ENCODE results near the gene TEX29.

Gene TEX29

DNA sequence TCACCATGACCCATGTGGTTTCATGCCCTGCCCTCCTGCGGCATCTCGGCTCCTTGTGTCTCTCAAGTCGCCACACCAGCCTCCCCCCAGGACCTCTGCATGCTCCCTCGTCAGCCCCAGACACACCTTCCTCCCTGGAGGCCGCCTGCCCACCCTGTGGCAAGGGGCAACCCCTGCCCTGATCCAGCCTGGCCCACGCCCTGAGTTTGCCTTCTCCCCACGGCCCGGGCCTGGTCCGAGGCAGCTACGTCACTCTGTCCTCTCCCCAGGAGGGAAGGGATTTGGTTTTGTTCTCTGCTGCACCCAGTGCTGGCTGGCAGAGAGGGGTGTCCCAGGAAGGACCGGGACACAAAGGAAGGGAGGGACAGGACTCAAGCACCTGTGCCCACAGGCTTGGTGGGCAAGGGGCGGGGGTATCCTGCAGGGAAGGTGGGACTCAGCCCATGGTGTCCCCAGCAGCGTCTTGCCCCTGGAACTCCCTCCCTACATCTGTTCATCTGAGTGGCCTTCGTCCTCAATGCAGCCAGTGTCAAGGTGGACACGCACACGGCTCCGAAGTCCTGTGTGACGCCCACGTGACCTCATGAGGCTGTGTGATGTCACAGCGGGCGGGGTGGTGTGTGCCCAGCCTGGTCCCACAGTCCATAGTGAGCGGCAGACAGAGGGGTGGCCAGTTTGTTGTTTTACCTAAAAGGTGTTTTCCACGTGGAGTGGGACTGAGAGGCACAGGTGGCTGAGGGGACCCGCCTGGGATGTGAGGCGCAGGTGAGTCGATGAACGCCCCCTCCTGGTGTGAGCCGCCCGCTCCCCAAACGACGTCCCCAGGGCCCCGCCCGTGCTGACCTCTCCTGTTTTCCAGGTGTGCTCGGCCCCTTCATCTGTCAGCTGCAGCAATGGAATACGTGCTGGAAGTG lies at the start of gene TEX29:
TEX29 (plus strand) TSS at position 645 of the 914 bp plus-strand sequence; CDS start at position 894, 249 bp downstream.
- Histone ChIP-seq H2AFZ (ENCODE audit: low read length) (no peak within 1 kb of the TSS), H3F3A (ENCODE audit: insufficient read depth, low read length) (no peaks in the 10 kb centered on the region), H3K4me2 (ENCODE audit: low read length) (no peak within 1 kb of the TSS), H3K27me3 (ENCODE audit: insufficient read depth, low read length) (no peaks in the 10 kb centered on the region; the same call in 1 of the 2 replicates), H3K27ac (ENCODE audit: low read depth, low read length, poor library complexity, severe bottlenecking) (no peak within 1 kb of the TSS), H3K36me3 (ENCODE audit: insufficient read depth, low read length) (peaks cover 14% of the 10 kb centered on the region), H3K79me2 (ENCODE audit: insufficient read depth, low read length) (no peaks in the 10 kb centered on the region), H4K20me1 (ENCODE audit: insufficient read depth, low read length) (no peaks in the 10 kb centered on the region), H3K4me3 (ENCODE audit: low read depth, low read length, poor library complexity, severe bottlenecking) (no peak within 1 kb of the TSS), H3K9me2 (ENCODE audit: low read depth, low read length) (no peaks in the 10 kb centered on the region), H3K9me3 (ENCODE audit: low read length) (no peaks in the 10 kb centered on the region), H3K4me1 (ENCODE audit: insufficient read depth, low read length, severe bottlenecking) (no peaks in the 10 kb centered on the region), H3K9ac (ENCODE audit: low read length) (no peak within 1 kb of the TSS)
- TF ChIP-seq, protein P1, sequence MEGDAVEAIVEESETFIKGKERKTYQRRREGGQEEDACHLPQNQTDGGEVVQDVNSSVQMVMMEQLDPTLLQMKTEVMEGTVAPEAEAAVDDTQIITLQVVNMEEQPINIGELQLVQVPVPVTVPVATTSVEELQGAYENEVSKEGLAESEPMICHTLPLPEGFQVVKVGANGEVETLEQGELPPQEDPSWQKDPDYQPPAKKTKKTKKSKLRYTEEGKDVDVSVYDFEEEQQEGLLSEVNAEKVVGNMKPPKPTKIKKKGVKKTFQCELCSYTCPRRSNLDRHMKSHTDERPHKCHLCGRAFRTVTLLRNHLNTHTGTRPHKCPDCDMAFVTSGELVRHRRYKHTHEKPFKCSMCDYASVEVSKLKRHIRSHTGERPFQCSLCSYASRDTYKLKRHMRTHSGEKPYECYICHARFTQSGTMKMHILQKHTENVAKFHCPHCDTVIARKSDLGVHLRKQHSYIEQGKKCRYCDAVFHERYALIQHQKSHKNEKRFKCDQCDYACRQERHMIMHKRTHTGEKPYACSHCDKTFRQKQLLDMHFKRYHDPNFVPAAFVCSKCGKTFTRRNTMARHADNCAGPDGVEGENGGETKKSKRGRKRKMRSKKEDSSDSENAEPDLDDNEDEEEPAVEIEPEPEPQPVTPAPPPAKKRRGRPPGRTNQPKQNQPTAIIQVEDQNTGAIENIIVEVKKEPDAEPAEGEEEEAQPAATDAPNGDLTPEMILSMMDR (IDR thresholded peaks at IDR 0.05; ENCODE audit: low read length) = no peak; the same call in 1 of the 2 replicates
- TF ChIP-seq EZH2 (IDR thresholded peaks at IDR 0.05; ENCODE audit: borderline replicate concordance, low read length) = no peak

DNA sequence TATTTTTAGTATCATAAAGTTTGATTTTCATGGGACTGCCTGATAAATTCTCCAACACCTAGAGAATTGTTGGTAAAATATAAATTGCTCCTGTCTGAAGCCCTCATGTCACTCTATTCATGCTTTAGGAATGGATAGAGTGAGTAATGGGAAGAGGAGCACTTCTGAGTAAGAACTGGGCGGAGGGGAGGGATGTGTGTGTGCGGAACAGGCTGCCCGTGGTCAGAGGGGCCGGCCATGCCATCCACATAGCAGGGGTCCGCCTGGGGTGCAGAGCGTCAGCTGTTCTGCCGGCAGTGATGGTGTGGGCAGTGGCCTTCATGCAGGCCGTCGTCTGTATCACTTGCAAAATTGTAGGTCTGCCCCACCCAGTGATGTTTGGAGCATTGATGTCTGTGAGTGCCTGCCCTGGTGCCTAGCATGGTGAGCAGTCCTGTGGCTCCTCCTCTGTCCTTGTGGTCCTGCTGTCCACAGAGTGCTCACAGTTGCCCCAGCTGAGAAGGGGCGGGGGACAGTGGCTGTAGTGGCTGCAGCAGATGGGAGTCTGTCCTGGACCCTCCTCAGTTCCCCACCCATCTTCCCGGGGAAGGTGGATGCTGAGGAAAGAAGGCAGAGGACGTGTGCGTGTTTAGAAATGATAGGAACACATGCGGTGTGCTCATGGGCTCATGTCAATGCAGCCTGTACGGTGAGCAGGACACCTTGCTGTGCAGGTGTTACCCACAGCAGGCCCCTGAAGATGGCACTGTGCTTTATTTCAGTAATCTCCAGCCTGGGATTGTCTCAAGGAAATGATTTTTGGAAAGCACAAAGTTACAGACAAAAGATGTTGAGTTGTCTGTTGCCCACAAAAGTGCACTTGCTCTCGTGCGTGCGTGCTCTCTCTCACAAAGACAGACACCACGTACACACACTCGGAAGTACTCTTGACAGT lies 49.4 kb upstream of the TEX29 start:
- no peaks in the 10 kb centered on the region for H3K9me3 ChIP-seq (ENCODE audit: low read length)
- no peaks in the 10 kb centered on the region for H3K9me2 ChIP-seq (ENCODE audit: low read depth, low read length)
- H3K4me2 ChIP-seq (ENCODE audit: low read length) = no peak overlapping the region
- TF ChIP-seq EZH2 (IDR thresholded peaks at IDR 0.05; ENCODE audit: borderline replicate concordance, low read length) = no peak
- TF ChIP-seq, protein P1 (IDR thresholded peaks at IDR 0.05; ENCODE audit: low read length) = no peak
- H3K27me3 ChIP-seq (ENCODE audit: insufficient read depth, low read length) = no peaks in the 10 kb centered on the region
- H3K36me3 ChIP-seq (ENCODE audit: insufficient read depth, low read length) = peaks cover 97% of the 10 kb centered on the region
- H3K4me1 ChIP-seq (ENCODE audit: insufficient read depth, low read length, severe bottlenecking) = no peaks in the 10 kb centered on the region
- H3K9ac ChIP-seq (ENCODE audit: low read length) = no peak overlapping the region
- no peaks in the 10 kb centered on the region for H3F3A ChIP-seq (ENCODE audit: insufficient read depth, low read length)
- no peak overlapping the region for H2AFZ ChIP-seq (ENCODE audit: low read length)
- no peaks in the 10 kb centered on the region for H3K79me2 ChIP-seq (ENCODE audit: insufficient read depth, low read length)
- no peaks in the 10 kb centered on the region for H4K20me1 ChIP-seq (ENCODE audit: insufficient read depth, low read length)
- H3K4me3 ChIP-seq (ENCODE audit: low read depth, low read length, poor library complexity, severe bottlenecking) = no peak overlapping the region
- no peak overlapping the region for H3K27ac ChIP-seq (ENCODE audit: low read depth, low read length, poor library complexity, severe bottlenecking)

DNA sequence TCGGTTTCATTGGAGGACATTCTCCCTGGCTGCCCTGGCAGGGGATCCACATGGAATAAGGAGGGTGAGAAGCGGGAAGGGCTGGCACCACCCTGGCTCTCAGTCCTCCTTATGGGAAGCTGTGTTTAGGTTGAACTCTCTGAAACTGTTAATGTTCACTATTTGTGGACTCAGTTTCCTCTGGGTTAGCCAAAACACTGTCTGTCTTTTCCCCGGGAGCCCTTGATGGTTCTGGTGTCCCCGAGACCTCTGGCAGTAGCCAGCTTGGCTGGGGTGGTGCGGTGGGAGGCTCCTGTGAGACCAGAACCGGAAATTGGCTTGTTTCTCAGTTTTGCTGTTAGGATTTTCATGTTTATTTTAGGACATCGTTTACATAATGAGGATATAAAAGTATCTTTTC lies 48.3 kb upstream of the TEX29 start:
- Histone ChIP-seq H3K27ac (ENCODE audit: low read depth, low read length, poor library complexity, severe bottlenecking) (no peak overlapping the region), H3K4me1 (ENCODE audit: insufficient read depth, low read length, severe bottlenecking) (no peaks in the 10 kb centered on the region), H4K20me1 (ENCODE audit: insufficient read depth, low read length) (no peaks in the 10 kb centered on the region), H3K4me2 (ENCODE audit: low read length) (no peak overlapping the region), H3K4me3 (ENCODE audit: low read depth, low read length, poor library complexity, severe bottlenecking) (no peak overlapping the region), H3K36me3 (ENCODE audit: insufficient read depth, low read length) (peaks cover 97% of the 10 kb centered on the region), H3K79me2 (ENCODE audit: insufficient read depth, low read length) (no peaks in the 10 kb centered on the region), H3K27me3 (ENCODE audit: insufficient read depth, low read length) (no peaks in the 10 kb centered on the region), H3K9ac (ENCODE audit: low read length) (no peak overlapping the region), H3K9me3 (ENCODE audit: low read length) (no peaks in the 10 kb centered on the region), H2AFZ (ENCODE audit: low read length) (no peak overlapping the region), H3K9me2 (ENCODE audit: low read depth, low read length) (no peaks in the 10 kb centered on the region), H3F3A (ENCODE audit: insufficient read depth, low read length) (no peaks in the 10 kb centered on the region)
- TF ChIP-seq EZH2 (IDR thresholded peaks at IDR 0.05; ENCODE audit: borderline replicate concordance, low read length) = no peak
- TF ChIP-seq, protein P1 (IDR thresholded peaks at IDR 0.05; ENCODE audit: low read length) = no peak

Measured in OCI-LY1 (cell line).